GM18508 (cell line): ENCODE data around the gene PRDM1.

ENCODE experiments used
- ATAC-seq: cut with Tn5 transposase; IDR thresholded peaks from one replicate; pipeline ENCODE4 v1.9.1; 2021; ENCODE audit warnings: moderate number of reproducible peaks; ENCODE audit not compliant: insufficient read depth, unreplicated experiment

The PRDM1 gene

GRCh38 chr6:106158816-106159215 is 72.7 kb downstream of the PRDM1 start:
- no peak for ATAC-seq
